Left renal pelvis (tissue), 4 donors: Measurements from ENCODE around the gene VEZT. TPM values are rescaled to one million over a fixed set of nuclear protein-coding genes. Genes with fewer than 3 reads are reported as not detected.

Experiments
- DNase-seq, 4 donors: peaks; one replicate each; pipeline ENCODE4 v3.0.0-alpha.2; 2013; ENCODE audit warnings: low read depth in 4 of 4, low spot score in 3 of 4
- polyA plus RNA-seq, 4 donors: library from polyadenylated mRNA; unstranded; fragments of 120-200 nt; gene quantifications; one replicate each; pipeline ENCODE4 v1.2.1, GENCODE V29; 2013; ENCODE audit not compliant: insufficient read length in 4 of 4

VEZT gene
- polyA plus RNA-seq, 4 donors, result 69.3 to 96.6 (median 81.9) TPM

DNA sequence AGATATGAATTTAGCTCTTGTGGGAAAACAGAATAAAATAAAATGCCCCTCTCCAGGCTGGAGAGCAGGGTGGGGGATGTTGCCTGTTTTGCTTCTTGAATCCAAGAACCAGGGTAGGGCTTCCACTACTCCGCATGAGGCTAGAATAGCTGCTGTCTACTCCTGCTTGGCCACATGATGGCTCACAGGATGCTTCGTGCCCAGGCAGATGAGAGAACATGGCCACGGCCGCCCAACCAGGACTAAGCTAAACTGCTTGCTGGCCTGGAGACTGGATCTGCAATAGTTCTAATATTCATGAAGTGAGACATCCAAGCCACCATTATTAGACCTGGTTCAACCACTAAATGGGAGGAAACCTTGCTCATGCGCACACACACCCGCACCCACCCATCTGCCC, 134.1 kb downstream of the VEZT start:
- DNase-seq, result no peak

Other genes starting within 250 kb of the VEZT start
- 100 to 1,000 TPM in 2 of 4 donors, 10 to 100 TPM in 2; 79.9 to 126 (median 101) TPM for gene NDUFA12, start 214.1 kb upstream of the VEZT start, polyA plus RNA-seq
- gene NR2C1, start 144.2 kb upstream of the VEZT start, polyA plus RNA-seq, result 10 to 100 TPM; 54.0 to 85.2 (median 70.4) TPM
- 10 to 100 TPM; 10.4 to 12.9 (median 11.5) TPM for gene FGD6, start 340 bp upstream of the VEZT start, polyA plus RNA-seq